ENCODE measurements around the gene TSPAN3.

- TF ChIP-seq CTCF (IDR thresholded peaks at IDR 0.05) (no peak), POLR2A (IDR thresholded peaks at IDR 0.05) (no peak)
Measured at GRCh38 chr15:77067691-77068367, 3.1 kb downstream of the TSPAN3 start.
